Muscle of arm (tissue), 12 donors: ENCODE measurements around the gene ANKRD28. TPM values are rescaled to one million over a fixed set of nuclear protein-coding genes. Genes with fewer than 3 reads are reported as not detected.

Source experiments
- DNase-seq: peaks from one replicate; pipeline ENCODE4 v3.0.0-alpha.2; 2013
- polyA plus RNA-seq, 12 donors: library from polyadenylated mRNA; unstranded; fragments of 120-200 nt; gene quantifications; one replicate each; pipeline ENCODE4 v1.2.1, GENCODE V29; 2013; ENCODE audit not compliant: insufficient read length in 12 of 12

The ANKRD28 gene
- polyA plus RNA-seq, 12 donors: 21.5 to 42.9 (median 30.1) TPM; not detected in 1

- DNase-seq: no peak
These were observed 6.8 kb upstream of the ANKRD28 start for GRCh38 chr3:15804553-15805095.

- DNase-seq: no peak
These were observed 6.1 kb upstream of the ANKRD28 start for GRCh38 chr3:15803921-15804320.

- DNase-seq: no peak
These were observed 3.5 kb upstream of the ANKRD28 start for GRCh38 chr3:15801298-15801697.

- DNase-seq: no peak
These were observed 3.0 kb upstream of the ANKRD28 start for GRCh38 chr3:15800780-15801179.

- no peak for DNase-seq
These were observed 2.5 kb upstream of the ANKRD28 start for GRCh38 chr3:15800327-15800726.

GRCh38 chr3:15798533-15799245, 910 bp upstream of the ANKRD28 start:
- DNase-seq: no peak

- peak; percentile 57 for DNase-seq
These were observed 773 bp downstream of the ANKRD28 start for GRCh38 chr3:15796771-15797641.

- DNase-seq: no peak
These were observed 1.4 kb downstream of the ANKRD28 start for GRCh38 chr3:15796331-15796730.

GRCh38 chr3:15795651-15796308, 2.0 kb downstream of the ANKRD28 start:
- no peak for DNase-seq

- no peak for DNase-seq
These were observed 2.7 kb downstream of the ANKRD28 start for GRCh38 chr3:15794842-15795650.

- no peak for DNase-seq
These were observed 3.4 kb downstream of the ANKRD28 start for GRCh38 chr3:15794303-15794771.

- DNase-seq: no peak
These were observed 6.3 kb downstream of the ANKRD28 start for GRCh38 chr3:15791525-15791924.

- DNase-seq: no peak
These were observed 9.8 kb downstream of the ANKRD28 start for GRCh38 chr3:15787941-15788340.

GRCh38 chr3:15787526-15787925, 10.3 kb downstream of the ANKRD28 start:
- DNase-seq: no peak

GRCh38 chr3:15783361-15783969, 14.3 kb downstream of the ANKRD28 start:
- DNase-seq: no peak

- no peak for DNase-seq
These were observed 15.3 kb downstream of the ANKRD28 start for GRCh38 chr3:15782429-15782828.

- DNase-seq: no peak
These were observed 16.0 kb downstream of the ANKRD28 start for GRCh38 chr3:15781637-15782402.

GRCh38 chr3:15781131-15781530, 16.6 kb downstream of the ANKRD28 start:
- DNase-seq: no peak

- DNase-seq: no peak
These were observed 18.7 kb downstream of the ANKRD28 start for GRCh38 chr3:15779111-15779510.

- DNase-seq: no peak
These were observed 19.4 kb downstream of the ANKRD28 start for GRCh38 chr3:15778332-15778858.
